K562 (cell line): ENCODE measurements around the gene PPFIA3. TPM values are rescaled to one million over a fixed set of nuclear protein-coding genes. Genes with fewer than 3 reads are reported as not detected.

Experiments
- ELF1 ChIP-seq: fragments of 200-800 bp; sonication (Bioruptor generic); IDR thresholded peaks from 2 replicates; pipeline ENCODE4 v1.6.1; 2016; ENCODE audit warnings: missing genetic modification characterization, missing compliant biosample characterization
- ELF2 ChIP-seq: fragments of 250-450 bp; sonication (Bioruptor Pico); IDR thresholded peaks from 2 replicates; pipeline ENCODE4 v1.5.0; 2021; ENCODE audit warnings: mild to moderate bottlenecking
- FOXM1 ChIP-seq, 2 experiments: fragments of 450-650 bp in 1 of 2; sonication (generic) in 1 of 2; formaldehyde crosslinking in 1 of 2; IDR thresholded peaks; 2 replicates each; pipeline versions ENCODE4 v1.6.1 to v1.9.0; 2017 to 2022; ENCODE audit warnings: low read depth in 2 of 2, mild to moderate bottlenecking in 2 of 2, missing genetic modification reagents in 1 of 2, moderate library complexity in 1 of 2
- GATA2 ChIP-seq: sonication (generic); formaldehyde crosslinking; IDR thresholded peaks from 2 replicates; pipeline ENCODE4 v1.4.0; 2020; ENCODE audit warnings: mild to moderate bottlenecking, missing genetic modification reagents
- GTF2F1 ChIP-seq: IDR thresholded peaks from 2 replicates; pipeline ENCODE4 v1.6.1; 2011; ENCODE audit warnings: low read depth, low read length, improper control_type of control experiment
- POLR3A ChIP-seq: IDR thresholded peaks from 2 replicates; pipeline ENCODE4 v1.6.1; 2011; ENCODE audit warnings: borderline replicate concordance, mild to moderate bottlenecking, moderate library complexity; ENCODE audit not compliant: insufficient read length, insufficient read depth; ENCODE audit errors: extremely low read depth
- ZNF395 ChIP-seq: fragments of 200-800 bp; sonication (Bioruptor generic); IDR thresholded peaks from 2 replicates; pipeline ENCODE4 v1.6.1; 2017; ENCODE audit warnings: missing genetic modification characterization, missing compliant biosample characterization
- ZNF444 ChIP-seq: fragments of 250-450 bp; sonication (Bioruptor Pico); IDR thresholded peaks from 2 replicates; pipeline ENCODE4 v1.4.0; 2020; ENCODE audit warnings: mild to moderate bottlenecking, moderate library complexity
- polyA plus RNA-seq, 8 experiments: library from polyadenylated mRNA; depleted of rRNA in 4 of 8; stranded (reverse) in 5 of 8; unstranded in 3 of 8; fragments of >200 nt; fragmentation: Nextera tagmentation in 2 of 8; fragmentation: Illumina TruSeq in 1 of 8; extraction: Ambion mirVana in 2 of 8; extraction: Trizol in 1 of 8; gene quantifications; 2 replicates each; pipeline versions ENCODE4 v1.2.1 to v1.2.3, GENCODE V29; 2011 to 2014; ENCODE audit warnings: inconsistent platforms in 1 of 8, missing spikeins in 1 of 8
- total RNA-seq, 7 experiments: library from RNA; depleted of rRNA in 6 of 7; stranded (reverse); fragments of >200 nt in 6 of 7; fragmentation: Illumina TruSeq in 2 of 7; extraction: Trizol in 2 of 7; gene quantifications; 2 replicates each; pipeline versions ENCODE4 v1.2.1 to v1.2.3, GENCODE V29; 2011 to 2021; ENCODE audit warnings: low replicate concordance in 1 of 7

PPFIA3 gene
- total and polyA plus RNA-seq, 9 of the 15 experiments (the other 6 are each of a cell fraction or from before 2014, with no cell fraction given), result 0.10 to 53.0 (median 17.6) TPM

- TF ChIP-seq ZNF395 (CRISPR knock-in tag) (0 out of 2 replicates have a peak, but pooled peaks have one; percentile 52), GTF2F1 (no peak), ELF2 (CRISPR knock-in tag) (no peak), GATA2 (CRISPR knock-in tag) (no peak), FOXM1 (IDR thresholded peaks at IDR 0.05; ENCODE audit: low read depth) (no peak), FOXM1 (CRISPR knock-in tag; IDR thresholded peaks at IDR 0.05; ENCODE audit: low read depth) (no peak), ZNF444 (CRISPR knock-in tag) (no peak), POLR3A (no peak), ELF1 (tag) (peak; percentile 30; the same call in 1 of the 2 replicates)
- TF ChIP-seq, all 486 proteins: peak for 9
These were observed 31.6 kb downstream of the PPFIA3 start (continued) for GRCh38 chr19:49150944-49151243.
